Endothelial cell (in vitro differentiated cells): Measurements from ENCODE around the gene DNAL4. TPM values are rescaled to one million over a fixed set of nuclear protein-coding genes. Genes with fewer than 3 reads are reported as not detected.

Source experiments
- DNase-seq: peaks from one replicate; pipeline ENCODE4 v3.0.0; 2021; ENCODE audit warnings: low spot score
- H3K27ac Mint-ChIP-seq: one replicate; pipeline ENCODE4 v1.8.0; 2021; ENCODE audit warnings: mixed read lengths, inconsistent platforms; ENCODE audit not compliant: unreplicated experiment
- H3K27me3 Mint-ChIP-seq: one replicate; pipeline ENCODE4 v1.8.0; 2021; ENCODE audit warnings: mild to moderate bottlenecking, moderate library complexity, mixed read lengths, inconsistent platforms; ENCODE audit not compliant: unreplicated experiment
- H3K36me3 Mint-ChIP-seq: one replicate; pipeline ENCODE4 v1.8.0; 2021; ENCODE audit warnings: mild to moderate bottlenecking, low read depth, mixed read lengths, inconsistent platforms; ENCODE audit not compliant: unreplicated experiment
- H3K4me1 Mint-ChIP-seq: one replicate; pipeline ENCODE4 v1.8.0; 2021; ENCODE audit warnings: mild to moderate bottlenecking, mixed read lengths, inconsistent platforms; ENCODE audit not compliant: unreplicated experiment
- H3K4me3 Mint-ChIP-seq: one replicate; pipeline ENCODE4 v1.8.0; 2021; ENCODE audit warnings: mild to moderate bottlenecking, mixed read lengths, inconsistent platforms; ENCODE audit not compliant: unreplicated experiment
- H3K9me3 Mint-ChIP-seq: one replicate; pipeline ENCODE4 v1.8.0; 2021; ENCODE audit warnings: mixed read lengths, inconsistent platforms; ENCODE audit not compliant: unreplicated experiment
- total RNA-seq: library from RNA; stranded (reverse); fragmentation: NEBNext Ultra II Directional; extraction: Animal tissue kit (Norgen Biotek cat#: 25700); gene quantifications from one replicate; pipeline ENCODE4 v1.2.1, GENCODE V29; 2021; ENCODE audit not compliant: unreplicated experiment
- TF ChIP-seq, protein P1 (sequence below): fragments of 200-600 bp; sonication (generic); IDR thresholded peaks from one replicate; pipeline ENCODE4 v1.5.0; 2021; ENCODE audit warnings: antibody characterized with exemption; ENCODE audit not compliant: unreplicated experiment

The DNAL4 gene
- total RNA-seq, 1 donor from 2014 or later: 20.2 TPM

DNA sequence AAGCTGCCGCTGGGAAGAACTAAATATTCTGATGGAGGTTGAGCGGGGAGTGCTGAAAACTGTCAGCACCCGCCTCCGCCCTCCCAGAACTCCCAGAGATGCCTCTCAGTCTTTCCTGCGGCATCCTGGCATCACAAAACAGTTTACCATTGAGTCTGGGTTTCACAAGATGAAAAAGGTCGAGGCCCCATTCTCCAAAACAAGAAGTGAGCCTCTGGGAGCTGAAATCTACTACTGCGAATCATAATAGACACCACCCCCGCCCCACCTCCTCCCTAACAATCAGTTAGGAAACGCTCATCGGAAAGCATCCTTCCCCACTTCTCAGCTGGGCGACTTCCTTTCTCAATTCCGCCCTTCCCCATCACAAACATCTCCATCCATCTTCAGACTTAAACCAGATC, 39.2 kb downstream of the DNAL4 start:
- Mint-ChIP-seq H3K4me3 (peak overlapping the region; percentile 95), H3K9me3 (no peaks in the 10 kb centered on the region), H3K27ac (peak overlapping the region; percentile 88), H3K36me3 (peaks cover 19% of the 10 kb centered on the region), H3K4me1 (peaks cover 23% of the 10 kb centered on the region), H3K27me3 (peaks cover 13% of the 10 kb centered on the region)
- DNase-seq: no peak
- TF ChIP-seq, protein P1, sequence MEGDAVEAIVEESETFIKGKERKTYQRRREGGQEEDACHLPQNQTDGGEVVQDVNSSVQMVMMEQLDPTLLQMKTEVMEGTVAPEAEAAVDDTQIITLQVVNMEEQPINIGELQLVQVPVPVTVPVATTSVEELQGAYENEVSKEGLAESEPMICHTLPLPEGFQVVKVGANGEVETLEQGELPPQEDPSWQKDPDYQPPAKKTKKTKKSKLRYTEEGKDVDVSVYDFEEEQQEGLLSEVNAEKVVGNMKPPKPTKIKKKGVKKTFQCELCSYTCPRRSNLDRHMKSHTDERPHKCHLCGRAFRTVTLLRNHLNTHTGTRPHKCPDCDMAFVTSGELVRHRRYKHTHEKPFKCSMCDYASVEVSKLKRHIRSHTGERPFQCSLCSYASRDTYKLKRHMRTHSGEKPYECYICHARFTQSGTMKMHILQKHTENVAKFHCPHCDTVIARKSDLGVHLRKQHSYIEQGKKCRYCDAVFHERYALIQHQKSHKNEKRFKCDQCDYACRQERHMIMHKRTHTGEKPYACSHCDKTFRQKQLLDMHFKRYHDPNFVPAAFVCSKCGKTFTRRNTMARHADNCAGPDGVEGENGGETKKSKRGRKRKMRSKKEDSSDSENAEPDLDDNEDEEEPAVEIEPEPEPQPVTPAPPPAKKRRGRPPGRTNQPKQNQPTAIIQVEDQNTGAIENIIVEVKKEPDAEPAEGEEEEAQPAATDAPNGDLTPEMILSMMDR: no peak

DNA sequence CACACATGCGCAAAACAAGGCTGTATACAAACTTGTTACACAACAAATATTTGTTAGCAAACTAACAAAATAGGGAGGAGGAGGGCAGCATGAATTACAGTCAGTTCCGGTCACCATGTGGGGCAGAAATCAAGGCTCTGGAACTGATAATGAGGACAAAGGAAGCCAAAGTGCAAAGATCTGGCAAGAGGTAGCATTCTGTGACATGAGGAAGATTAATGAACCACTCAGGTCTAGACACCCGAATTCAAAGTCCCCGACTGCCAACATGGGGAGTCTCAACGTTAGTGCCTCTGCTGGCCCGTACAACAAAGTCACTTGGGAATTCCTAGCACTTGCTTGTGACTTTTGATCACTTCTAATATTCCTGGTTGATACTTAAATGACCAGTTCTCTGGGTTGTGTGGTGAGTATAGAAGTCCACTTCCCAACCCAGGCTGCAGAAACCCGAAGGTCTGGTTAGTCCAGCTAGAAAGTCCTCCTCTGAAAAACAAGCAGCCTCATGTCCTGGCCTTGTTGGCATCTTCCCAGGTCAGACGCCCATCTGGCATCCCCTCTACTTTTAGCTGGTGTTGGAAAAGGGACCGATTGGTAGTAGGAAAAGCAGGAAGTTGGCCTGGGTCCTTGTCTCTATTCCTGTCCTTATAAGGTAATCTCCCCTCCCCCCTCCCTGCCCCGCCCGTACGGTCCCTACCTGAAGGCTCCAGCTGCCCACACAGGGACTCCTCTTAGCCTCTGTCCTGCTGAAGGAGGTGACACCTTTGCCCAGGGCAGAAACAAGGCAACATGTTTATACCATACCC, 39.8 kb downstream of the DNAL4 start:
- DNase-seq: no peak
- no peak overlapping the region for H3K27ac Mint-ChIP-seq
- TF ChIP-seq, protein P1: no peak
- H3K9me3 Mint-ChIP-seq: no peaks in the 10 kb centered on the region
- peaks cover 23% of the 10 kb centered on the region for H3K4me1 Mint-ChIP-seq
- peaks cover 19% of the 10 kb centered on the region for H3K36me3 Mint-ChIP-seq
- H3K27me3 Mint-ChIP-seq: peaks cover 13% of the 10 kb centered on the region
- H3K4me3 Mint-ChIP-seq: peak overlapping the region; percentile 95

DNA sequence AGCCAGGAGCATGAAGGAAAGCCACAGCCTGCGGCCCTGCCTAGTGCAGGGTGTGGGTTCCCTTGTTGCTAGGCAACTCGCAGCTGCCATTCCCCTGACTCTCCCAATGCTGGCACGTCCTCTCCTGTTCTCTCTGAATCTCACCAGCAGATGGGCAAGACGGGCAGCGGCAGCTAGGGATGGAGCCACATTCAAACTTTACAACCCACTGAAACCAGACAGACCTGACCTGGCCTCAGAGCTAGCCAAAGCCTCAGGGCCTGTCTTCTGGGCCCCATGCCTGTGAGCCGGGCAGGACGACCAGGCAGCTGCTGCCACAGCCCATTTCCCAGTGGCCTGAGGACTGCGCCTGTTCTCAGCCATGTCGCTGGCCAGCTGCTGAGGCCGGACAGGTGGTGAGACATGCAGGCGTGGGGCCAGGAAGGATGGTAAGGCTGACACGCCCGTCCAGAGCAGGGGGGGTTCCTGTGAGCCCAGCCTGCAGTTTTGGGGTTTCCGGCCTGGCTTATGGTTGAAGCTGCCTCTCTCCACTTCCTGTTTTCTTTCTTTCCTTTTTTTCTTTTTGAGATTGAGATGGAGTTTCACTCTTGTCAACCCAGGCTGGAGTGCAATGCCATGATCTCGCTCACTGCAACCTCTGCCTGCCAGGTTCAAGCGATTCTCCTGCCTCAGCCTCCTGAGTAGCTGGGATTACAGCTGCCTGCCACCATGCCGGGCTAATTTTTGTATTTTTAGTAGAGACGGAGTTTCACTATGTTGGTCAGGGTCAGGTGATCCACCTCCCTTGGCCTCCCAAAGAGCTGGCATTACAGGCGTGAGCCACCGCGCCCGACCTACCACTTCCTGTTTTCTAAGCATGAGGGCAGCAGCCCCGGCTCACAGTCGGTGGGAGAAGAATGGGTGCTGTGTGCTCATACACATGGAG, 42.3 kb downstream of the DNAL4 start:
- no peaks in the 10 kb centered on the region for H3K9me3 Mint-ChIP-seq
- no peak for DNase-seq
- H3K36me3 Mint-ChIP-seq: peaks cover 25% of the 10 kb centered on the region
- H3K27me3 Mint-ChIP-seq: peaks cover 11% of the 10 kb centered on the region
- H3K27ac Mint-ChIP-seq: no peak overlapping the region
- H3K4me1 Mint-ChIP-seq: peaks cover 13% of the 10 kb centered on the region
- no peak overlapping the region for H3K4me3 Mint-ChIP-seq
- TF ChIP-seq, protein P1: no peak

- no peak for DNase-seq
- peaks cover 10% of the 10 kb centered on the region for H3K4me1 Mint-ChIP-seq
- H3K27me3 Mint-ChIP-seq: peaks cover 11% of the 10 kb centered on the region
- TF ChIP-seq, protein P1: no peak
- no peak overlapping the region for H3K27ac Mint-ChIP-seq
- no peaks in the 10 kb centered on the region for H3K9me3 Mint-ChIP-seq
- H3K4me3 Mint-ChIP-seq: no peak overlapping the region
- peaks cover 25% of the 10 kb centered on the region for H3K36me3 Mint-ChIP-seq
Observed at GRCh38 chr22:38751066-38751421, 42.9 kb downstream of the DNAL4 start.

GRCh38 chr22:38750638-38751037, 43.3 kb downstream of the DNAL4 start:
- TF ChIP-seq, protein P1: no peak
- Mint-ChIP-seq H3K4me3 (no peak overlapping the region), H3K27me3 (peaks cover 11% of the 10 kb centered on the region), H3K4me1 (peaks cover 10% of the 10 kb centered on the region), H3K27ac (no peak overlapping the region), H3K9me3 (no peaks in the 10 kb centered on the region), H3K36me3 (peaks cover 29% of the 10 kb centered on the region)
- DNase-seq: no peak
